Neural cell (in vitro differentiated cells): ENCODE results near the gene KLHDC2. TPM values are rescaled to one million over a fixed set of nuclear protein-coding genes. Genes with fewer than 3 reads are reported as not detected.
A peak's percentile ranks its signal among the peaks of the same experiment; 100 is the strongest.

ENCODE experiments used
- H2AFZ ChIP-seq: fragments of 200-600, 300-800 bp; sonication (generic), shearing (Covaris generic); 2 replicates; pipeline ENCODE4 v1.6.0; 2014; ENCODE audit warnings: low read depth, mild to moderate bottlenecking, antibody characterized with exemption, low read length, moderate library complexity
- H3F3A ChIP-seq: fragments of 200-600 bp; shearing (Covaris generic); 2 replicates; pipeline ENCODE4 v1.6.1; 2016; ENCODE audit warnings: mild to moderate bottlenecking, moderate library complexity, mixed read lengths, antibody characterized with exemption, low read length; ENCODE audit not compliant: insufficient read depth, poor library complexity, severe bottlenecking
- H3K27ac ChIP-seq: fragments of 200-600, 300-800 bp; sonication (generic), shearing (Covaris generic); 2 replicates; pipeline ENCODE4 v1.5.1; 2014; ENCODE audit warnings: mild to moderate bottlenecking, low read length, moderate library complexity
- H3K27me3 ChIP-seq: fragments of 300-800, 200-600 bp; sonication (generic), shearing (Covaris generic); 2 replicates; pipeline ENCODE4 v1.6.0; 2014; ENCODE audit warnings: mild to moderate bottlenecking, low read depth, low read length, moderate library complexity; ENCODE audit not compliant: insufficient read depth
- H3K36me3 ChIP-seq: fragments of 300-800, 200-600 bp; sonication (generic), shearing (Covaris generic); 2 replicates; pipeline ENCODE4 v1.5.1; 2014; ENCODE audit warnings: mild to moderate bottlenecking, antibody characterized with exemption, low read length, moderate library complexity; ENCODE audit not compliant: insufficient read depth
- H3K4me2 ChIP-seq: fragments of 300-800, 200-600 bp; sonication (generic), shearing (Covaris generic); 2 replicates; pipeline ENCODE4 v1.6.0; 2014; ENCODE audit warnings: mild to moderate bottlenecking, low read length
- H3K4me3 ChIP-seq: fragments of 300-800, 200-600 bp; sonication (generic), shearing (Covaris generic); 2 replicates; pipeline ENCODE4 v1.5.1; 2014; ENCODE audit warnings: mild to moderate bottlenecking, low read length, moderate library complexity
- H3K79me2 ChIP-seq: fragments of 200-600 bp; shearing (Covaris generic); replicated peaks from 2 replicates; pipeline ENCODE4 v1.6.0; 2014; ENCODE audit warnings: mild to moderate bottlenecking, low read length, moderate library complexity; ENCODE audit not compliant: insufficient read depth
- H3K9ac ChIP-seq: fragments of 300-800, 200-600 bp; sonication (generic), shearing (Covaris generic); 2 replicates; pipeline ENCODE4 v1.6.1; 2016; ENCODE audit warnings: mild to moderate bottlenecking, low read length, mixed read lengths
- H3K9me2 ChIP-seq: fragments of 200-600 bp; shearing (Covaris generic); 2 replicates; pipeline ENCODE4 v1.6.1; 2016; ENCODE audit warnings: mild to moderate bottlenecking, low read length, mixed read lengths; ENCODE audit not compliant: insufficient read depth
- H3K9me3 ChIP-seq: fragments of 200-600, 300-800 bp; sonication (generic), shearing (Covaris generic); 2 replicates; pipeline ENCODE4 v1.6.1; 2016; ENCODE audit warnings: mild to moderate bottlenecking, mixed run types, low read length, moderate library complexity, mixed read lengths
- H4K20me1 ChIP-seq: fragments of 200-600 bp; shearing (Covaris generic); 2 replicates; pipeline ENCODE4 v1.6.1; 2016; ENCODE audit warnings: mild to moderate bottlenecking, mixed run types; ENCODE audit not compliant: insufficient read depth
- CTCF ChIP-seq: fragments of 450-650 bp; IDR thresholded peaks from 2 replicates; pipeline ENCODE4 v1.5.1; 2014; ENCODE audit warnings: antibody characterized with exemption, mild to moderate bottlenecking, moderate library complexity; ENCODE audit not compliant: poor library complexity, severe bottlenecking
- EZH2 ChIP-seq: fragments of 200-600, 300-800 bp; shearing (Covaris generic), sonication (generic); IDR thresholded peaks from 2 replicates; pipeline ENCODE4 v1.6.1; 2014; ENCODE audit warnings: antibody characterized with exemption, low read length, borderline replicate concordance, mild to moderate bottlenecking; ENCODE audit not compliant: insufficient read depth, poor library complexity, severe bottlenecking
- MXI1 ChIP-seq: fragments of 450-650 bp; conservative IDR thresholded peaks from 2 replicates; pipeline ENCODE4 v1.6.1; 2014; ENCODE audit warnings: antibody characterized with exemption, mild to moderate bottlenecking; ENCODE audit not compliant: poor library complexity, severe bottlenecking
- REST ChIP-seq: IDR thresholded peaks from 2 replicates; pipeline ENCODE4 v1.6.1; 2012; ENCODE audit warnings: borderline replicate concordance
- polyA plus RNA-seq: library from polyadenylated mRNA; depleted of rRNA; stranded (reverse); fragments of >200 nt; gene quantifications from 2 replicates; pipeline ENCODE4 v1.2.3, GENCODE V29; 2014

Gene KLHDC2
- polyA plus RNA-seq, 1 donor from 2014 or later: 290 TPM

- Histone ChIP-seq H3K9ac (no peak overlapping the region), H3K9me3 (no peaks in the 10 kb centered on the region), H3K36me3 (no peaks in the 10 kb centered on the region), H3K4me2 (no peak overlapping the region), H3F3A (no peaks in the 10 kb centered on the region), H3K9me2 (no peaks in the 10 kb centered on the region), H4K20me1 (no peaks in the 10 kb centered on the region), H3K4me3 (no peak overlapping the region), H3K79me2 (no peaks in the 10 kb centered on the region), H3K27ac (no peak overlapping the region), H2AFZ (no peak overlapping the region), H3K27me3 (no peaks in the 10 kb centered on the region)
- no peak for TF ChIP-seq CTCF
These were observed 6.0 kb upstream of the KLHDC2 start for GRCh38 chr14:49761839-49762551.

- TF ChIP-seq MXI1: no peak
- H3K36me3 ChIP-seq: no peaks in the 10 kb centered on the region
- H2AFZ ChIP-seq: peak overlapping the region; percentile 96
- no peaks in the 10 kb centered on the region for H3K27me3 ChIP-seq
- no peaks in the 10 kb centered on the region for H3K9me2 ChIP-seq
- H4K20me1 ChIP-seq: peaks cover 5% of the 10 kb centered on the region
- H3K9ac ChIP-seq: peak overlapping the region; percentile 96
- H3K4me3 ChIP-seq: peak overlapping the region; percentile 84
- H3K27ac ChIP-seq: peak overlapping the region; percentile 98
- no peaks in the 10 kb centered on the region for H3K9me3 ChIP-seq
- peak overlapping the region; percentile 86 for H3K4me2 ChIP-seq
- H3F3A ChIP-seq: no peaks in the 10 kb centered on the region
- H3K79me2 ChIP-seq: peaks cover 26% of the 10 kb centered on the region
These were observed 1.1 kb upstream of the KLHDC2 start for GRCh38 chr14:49766839-49767238.

DNA sequence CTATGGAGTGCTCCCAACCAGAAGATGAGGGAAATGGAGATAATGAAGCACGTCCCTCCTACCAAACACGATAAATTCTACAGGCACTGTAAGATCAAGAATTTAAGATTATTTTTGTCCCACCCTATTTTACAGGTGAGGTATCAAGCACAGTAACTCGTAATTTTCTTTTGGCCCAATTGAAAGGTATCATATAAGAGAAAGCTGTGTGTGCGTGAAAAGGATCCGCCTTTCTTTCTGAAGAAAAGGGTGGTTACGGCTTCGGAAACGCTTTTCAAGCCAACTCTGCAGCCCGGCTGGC is 733 bp upstream of the KLHDC2 start:
- Histone ChIP-seq H3K9ac (peak overlapping the region; percentile 96), H3F3A (no peaks in the 10 kb centered on the region), H3K36me3 (no peaks in the 10 kb centered on the region), H3K9me3 (no peaks in the 10 kb centered on the region), H3K9me2 (no peaks in the 10 kb centered on the region), H2AFZ (peak overlapping the region; percentile 96), H3K79me2 (peaks cover 30% of the 10 kb centered on the region), H3K27ac (peak overlapping the region; percentile 98), H3K27me3 (no peaks in the 10 kb centered on the region), H3K4me2 (peak overlapping the region; percentile 86), H4K20me1 (peaks cover 5% of the 10 kb centered on the region), H3K4me3 (peak overlapping the region; percentile 84)
- TF ChIP-seq EZH2: no peak
- peak; percentile 41 for TF ChIP-seq REST
